ENCODE measurements around the gene PRDX3.
"Not testable (repeated sequence)": the region's sequence is repeated elsewhere in the genome, so short reads cannot be mapped to it uniquely, and the experiment has no call there.

The PRDX3 gene

DNA sequence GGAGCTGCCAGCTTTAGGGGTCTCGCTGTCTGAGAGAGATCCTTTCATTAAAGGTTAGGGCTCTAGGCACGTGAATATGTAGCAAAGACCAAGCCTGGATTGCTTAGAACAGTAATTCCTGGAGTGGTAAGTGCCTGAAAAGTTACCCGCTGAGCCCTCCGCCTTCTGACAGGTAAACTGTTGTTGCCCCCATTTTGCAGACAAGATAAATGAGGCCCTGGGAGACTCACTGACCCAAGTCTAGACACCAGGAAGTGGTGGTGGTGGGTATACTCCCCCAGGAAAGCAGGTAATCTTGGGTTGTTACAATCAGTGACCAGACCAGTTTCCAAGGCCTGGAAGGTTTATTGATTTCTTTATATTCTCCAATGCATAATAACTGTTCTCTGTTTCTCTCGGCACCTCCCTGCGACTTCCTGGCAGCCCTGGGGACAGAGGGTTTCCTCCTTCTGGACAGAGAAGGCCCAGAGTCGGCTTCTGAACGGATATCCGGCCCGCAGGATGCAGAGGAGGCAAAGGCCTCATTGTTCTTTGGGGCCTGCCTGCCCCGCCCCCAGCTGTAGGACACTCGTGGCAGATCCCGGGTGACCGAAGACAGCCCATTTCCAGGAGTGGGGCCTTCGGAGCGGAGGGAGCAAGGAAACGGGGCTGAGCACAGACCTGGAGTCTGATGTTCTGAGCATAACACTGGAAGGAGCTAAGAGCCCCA, 27.4 kb upstream of the PRDX3 start:
- peak; percentile 10 for DNase-seq

DNA sequence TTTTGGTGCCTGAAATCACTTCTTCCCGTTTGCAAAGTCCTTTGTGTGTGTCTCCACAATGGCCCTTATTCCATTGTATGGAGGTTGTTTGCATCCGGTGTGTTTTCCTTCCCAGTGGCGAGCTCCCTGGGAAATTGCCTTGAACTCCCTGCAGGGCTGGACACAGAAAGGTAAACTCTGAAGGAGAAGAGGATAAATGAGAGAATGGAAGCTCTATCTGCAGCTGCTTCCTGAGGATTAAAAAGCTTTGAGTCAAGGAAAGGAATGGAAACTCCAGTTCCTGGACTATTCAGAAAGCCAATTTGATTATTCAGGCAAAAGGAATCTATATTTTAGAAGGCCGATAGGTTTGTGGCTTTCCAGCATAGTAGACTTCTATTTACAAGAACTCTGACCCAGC, 24.4 kb upstream of the PRDX3 start:
- no peak for DNase-seq

DNA sequence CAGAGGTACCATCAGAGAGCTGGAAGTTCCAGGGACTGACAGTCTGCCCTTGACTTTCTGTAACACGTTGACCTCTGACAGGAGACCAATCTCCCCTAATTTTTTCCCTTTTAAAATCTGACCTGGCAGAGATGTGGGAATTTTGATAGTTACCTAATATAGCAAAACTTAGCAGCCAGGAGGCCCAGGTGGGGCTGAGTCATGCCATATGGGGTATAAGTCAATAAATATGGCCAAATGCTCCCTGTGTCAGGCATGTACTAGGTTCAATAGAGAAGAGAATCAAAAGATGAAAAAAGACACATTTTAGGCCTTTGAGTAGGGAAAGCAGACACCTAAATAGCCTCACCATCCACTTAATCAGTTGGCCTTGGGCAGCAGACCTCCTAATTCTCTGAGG, 22.6 kb upstream of the PRDX3 start:
- DNase-seq = no peak

GRCh38 chr10:119199231-119199992, 20.8 kb upstream of the PRDX3 start:
- DNase-seq = no peak

DNA sequence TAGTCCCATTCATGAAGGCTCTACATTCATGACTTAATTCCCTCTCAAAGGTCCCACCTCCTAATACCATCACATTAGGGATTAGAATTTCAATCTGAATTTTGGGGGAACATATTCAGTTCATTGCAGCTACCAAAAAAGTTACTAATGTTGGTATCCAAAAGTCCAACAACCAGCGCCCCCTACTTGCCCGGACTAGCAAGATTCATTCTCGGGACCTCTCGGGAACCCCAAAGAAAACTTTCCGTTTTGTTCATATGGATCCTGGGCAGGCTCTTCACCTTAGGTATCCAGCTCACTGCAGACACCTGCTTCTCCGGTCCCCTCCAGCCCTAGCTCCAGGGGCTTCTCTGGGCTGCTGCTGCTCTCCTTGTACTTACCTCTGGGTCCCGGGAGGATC, 19.8 kb upstream of the PRDX3 start:
- no peak for DNase-seq

DNA sequence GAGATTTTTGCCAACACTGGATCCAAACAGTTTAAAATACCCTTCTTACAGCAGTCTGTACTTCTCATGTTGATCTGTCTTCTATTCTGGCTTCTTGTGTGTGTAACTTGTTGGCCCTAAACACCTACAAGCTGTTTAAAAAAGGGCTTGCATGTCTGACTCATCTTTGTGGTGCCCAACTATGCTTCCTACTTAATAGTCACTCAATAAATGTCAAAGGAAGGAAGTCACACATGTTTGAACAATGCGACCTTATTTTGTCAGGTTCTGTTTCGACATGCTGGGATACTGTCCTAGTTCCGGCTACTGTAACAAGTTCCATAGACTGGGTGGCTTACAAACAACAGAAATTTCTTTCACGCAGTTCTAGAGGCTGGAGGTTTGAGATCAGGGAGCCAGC, 19.3 kb upstream of the PRDX3 start:
- DNase-seq = no peak

DNA sequence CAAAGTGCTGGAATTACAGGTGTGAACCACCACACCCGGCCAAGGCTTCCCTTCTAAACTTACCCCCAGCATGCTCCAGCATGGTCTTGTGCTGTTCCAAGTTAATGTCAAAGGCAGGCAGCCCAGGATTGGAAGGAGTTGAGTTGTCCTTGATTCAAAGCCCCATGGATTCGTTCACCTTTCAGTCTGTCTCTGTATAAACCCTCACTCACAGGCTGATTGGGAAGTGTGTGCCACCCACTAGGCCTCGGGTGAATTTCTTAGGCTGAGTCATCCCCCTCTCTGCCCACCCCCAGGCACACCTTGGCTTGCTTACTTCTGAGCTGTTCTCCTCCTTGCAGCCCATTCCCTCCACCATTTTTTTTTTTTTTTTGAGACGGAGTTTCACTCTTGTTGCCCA, 13.3 kb upstream of the PRDX3 start:
- DNase-seq = no peak

DNA sequence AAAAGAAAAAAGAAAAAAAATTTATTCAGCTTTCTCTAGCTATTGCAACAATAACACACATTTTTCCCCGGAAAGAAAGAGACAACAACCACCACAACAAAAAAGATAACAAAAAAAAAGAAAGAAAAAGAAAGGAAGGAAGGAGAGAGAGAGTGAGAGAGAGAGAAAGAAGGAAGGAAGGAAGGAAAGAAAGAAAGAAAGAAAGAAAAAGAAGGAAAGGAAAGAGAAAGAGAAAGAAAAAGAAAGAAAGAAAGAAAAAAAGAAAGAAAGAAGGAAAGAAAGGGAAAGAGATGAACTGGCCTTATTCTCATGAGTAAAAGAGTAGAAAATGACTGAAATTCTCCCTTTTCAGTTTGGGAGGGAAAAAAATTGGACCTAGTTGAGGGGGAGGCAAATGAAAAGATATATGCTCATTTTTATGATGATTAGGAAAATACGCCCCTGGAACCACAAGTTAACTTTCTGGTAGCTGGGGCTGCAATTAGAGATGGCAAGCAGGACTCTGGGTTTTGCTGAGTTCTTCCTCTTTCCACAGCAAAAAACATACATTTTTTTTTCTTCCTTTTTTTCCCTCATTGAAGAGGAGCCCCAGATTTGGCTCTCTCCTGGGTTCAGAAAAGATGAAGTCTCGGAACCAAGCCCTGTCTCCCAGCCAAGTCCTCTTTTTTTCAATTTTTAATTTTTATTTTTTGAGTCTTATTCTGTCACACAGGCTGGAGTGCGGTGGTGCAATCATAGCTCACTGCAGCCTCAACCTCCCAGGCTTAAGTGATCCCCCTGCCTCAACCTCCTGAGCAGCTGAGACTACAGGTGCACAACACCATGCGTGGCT, 12.6 kb upstream of the PRDX3 start:
- no peak for DNase-seq

GRCh38 chr10:119190353-119190752, 11.7 kb upstream of the PRDX3 start:
- DNase-seq = no peak

GRCh38 chr10:119189811-119190282, 11.2 kb upstream of the PRDX3 start:
- no peak for DNase-seq

DNA sequence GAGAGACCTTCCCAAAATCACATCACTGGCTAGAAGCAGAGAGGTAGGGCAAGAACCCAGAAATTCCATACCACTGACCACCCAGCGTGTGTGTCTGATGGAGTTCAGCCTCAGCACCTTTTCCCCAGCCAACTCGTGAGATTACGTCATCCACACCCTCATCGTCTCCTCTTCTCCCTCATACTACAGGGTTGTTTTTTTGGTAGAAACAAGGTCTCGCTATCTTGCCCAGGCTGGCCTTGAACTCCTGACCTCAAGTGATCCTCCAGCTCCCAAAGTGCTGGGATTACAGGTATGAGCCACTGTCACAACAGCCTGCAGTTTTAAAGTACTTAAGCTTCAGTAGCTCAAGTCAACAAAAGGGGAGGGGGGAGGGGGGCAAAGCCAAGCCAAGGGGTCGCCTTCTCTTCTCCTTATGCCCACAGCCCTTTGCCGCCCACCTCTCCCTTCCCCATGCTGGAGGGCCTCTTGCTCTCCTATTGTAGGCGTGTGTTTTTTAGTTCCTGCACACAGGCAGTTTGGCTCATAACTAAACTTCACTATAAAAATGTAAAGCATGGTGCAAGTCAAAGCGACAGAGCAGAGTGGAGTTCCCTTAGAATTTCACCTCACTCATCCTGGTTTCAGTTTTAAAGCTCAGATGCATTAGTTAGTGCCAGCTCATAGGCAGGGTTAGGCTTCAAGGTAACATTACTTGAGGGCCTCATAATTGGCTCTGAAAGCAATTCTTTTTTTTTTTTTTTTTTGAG, 5.2 kb upstream of the PRDX3 start:
- no peak for DNase-seq

GRCh38 chr10:119180850-119181400, 2.3 kb upstream of the PRDX3 start:
- DNase-seq = not testable (repeated sequence)

GRCh38 chr10:119177708-119178371, 772 bp downstream of the PRDX3 start:
- DNase-seq = no peak

- no peak for DNase-seq
These were observed 2.4 kb downstream of the PRDX3 start for GRCh38 chr10:119176166-119176565.

DNA sequence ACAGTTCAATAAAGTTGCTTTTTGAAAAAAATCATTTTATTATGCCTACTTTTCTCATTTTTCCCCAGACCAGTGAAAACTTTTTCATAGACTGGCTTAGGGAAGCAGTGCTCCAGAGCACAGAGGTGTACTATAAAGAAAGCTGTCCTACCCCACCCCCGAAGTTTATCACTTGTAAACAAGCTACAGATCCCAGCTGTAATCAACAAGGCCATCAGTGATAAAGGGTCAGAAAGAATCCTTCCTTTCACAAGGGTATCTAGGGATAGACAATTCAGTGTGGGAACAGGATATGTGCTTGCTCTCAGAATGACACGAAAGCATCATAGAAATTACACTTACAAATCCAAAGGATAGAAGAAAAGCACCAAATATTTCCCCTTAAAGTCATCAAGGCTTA, 4.5 kb downstream of the PRDX3 start:
- no peak for DNase-seq

GRCh38 chr10:119167041-119167440, 11.6 kb downstream of the PRDX3 start:
- DNase-seq = no peak

DNA sequence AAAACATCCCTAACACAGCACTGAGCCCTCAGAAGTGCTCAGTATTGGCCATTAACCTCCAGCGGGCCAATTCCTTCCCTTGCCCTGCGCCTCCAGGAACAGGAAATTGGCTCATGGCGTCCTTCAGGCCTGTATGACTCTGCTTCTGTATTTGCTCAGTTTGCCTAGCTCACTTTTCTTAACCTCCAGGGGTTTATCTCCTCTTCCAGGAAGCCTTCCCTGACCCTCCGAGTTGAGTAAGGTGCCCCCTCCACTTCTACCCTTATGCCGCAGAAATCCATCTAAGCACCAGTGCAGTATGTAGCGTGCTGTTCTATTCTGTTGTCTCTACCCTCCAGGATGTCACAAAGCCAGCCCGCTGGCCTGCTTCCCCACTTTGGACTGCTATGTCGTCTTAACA, 12.0 kb downstream of the PRDX3 start:
- DNase-seq = no peak

DNA sequence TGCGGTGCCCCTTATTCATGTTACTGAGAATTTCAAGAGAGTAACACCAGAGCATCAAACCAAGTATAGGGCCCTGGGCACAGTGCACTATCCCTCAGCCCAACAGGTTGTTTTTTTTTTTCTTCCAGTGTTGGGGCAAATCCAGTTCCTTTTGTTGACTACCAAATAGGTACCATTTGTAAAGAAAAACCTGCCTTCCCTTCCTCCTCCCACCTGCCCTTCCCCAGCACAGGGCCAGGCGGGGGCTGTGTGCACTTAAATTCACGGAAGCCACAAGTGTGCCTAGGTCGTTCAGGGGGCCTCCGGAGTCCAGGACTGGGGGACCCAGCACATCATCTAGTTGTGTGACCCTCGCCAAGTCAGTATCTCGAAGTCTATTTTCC, 12.5 kb downstream of the PRDX3 start:
- no peak for DNase-seq

DNA sequence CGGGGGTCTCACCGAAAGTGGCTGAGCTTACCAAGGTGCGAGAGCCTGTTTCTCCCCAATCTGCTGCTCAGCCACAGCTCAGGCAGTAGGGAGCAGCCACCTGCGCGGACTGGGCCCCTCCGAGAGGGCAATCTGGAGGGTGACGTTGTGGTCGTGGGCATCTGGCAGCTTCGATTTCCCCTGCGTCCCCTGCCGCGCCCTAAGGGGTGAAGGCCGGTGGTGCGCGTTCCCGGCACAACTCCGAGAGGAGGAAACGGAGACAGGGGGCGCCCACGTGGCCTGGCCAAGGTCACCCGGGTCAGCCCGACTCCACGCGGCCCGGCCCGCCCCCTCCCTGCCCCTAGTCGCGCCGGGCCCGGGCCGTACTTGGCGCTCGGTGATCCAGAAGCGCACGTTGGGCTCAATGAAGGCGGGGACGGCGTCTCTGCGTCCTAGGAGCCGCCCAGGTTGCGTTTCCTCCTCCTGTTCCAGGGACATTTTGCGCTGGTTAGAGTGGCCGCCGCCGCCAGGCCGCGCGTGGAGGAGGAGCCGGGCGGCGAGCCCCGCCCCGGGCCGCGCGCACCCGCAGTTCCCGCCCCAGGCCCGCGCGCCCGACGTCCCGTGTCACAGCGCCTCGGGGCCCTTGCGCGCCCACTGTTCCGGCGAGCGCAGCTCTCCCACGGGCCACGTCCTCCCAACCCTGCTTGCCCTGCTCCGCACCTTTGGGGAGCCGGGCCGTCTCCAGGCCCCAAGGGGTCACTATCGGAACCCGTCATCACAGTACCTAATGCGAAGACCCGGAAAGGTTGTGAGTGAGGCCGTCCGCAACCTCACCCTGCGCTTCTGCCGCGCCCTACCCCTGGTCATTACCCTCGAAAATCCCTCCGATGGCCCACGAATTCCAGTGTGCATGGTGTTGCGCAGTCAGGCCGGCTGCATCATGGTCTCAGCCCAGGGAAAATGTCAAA, 13.2 kb downstream of the PRDX3 start, which contains the start of gene SFXN4:
SFXN4 (minus strand) TSS at position 544 of the 947 bp plus-strand sequence; CDS start at position 477, 67 bp downstream.
- peak; percentile 64 for DNase-seq

- DNase-seq = no peak
These were observed 16.0 kb downstream of the PRDX3 start for GRCh38 chr10:119162452-119163092.
